OCI-LY3 (cell line): ENCODE results near the gene STARD13.

Experiments used
- CTCF ChIP-seq: fragments of 200-600, 300-600 bp; sonication (generic); IDR thresholded peaks from 2 replicates; pipeline ENCODE4 v1.5.1; 2014; ENCODE audit warnings: antibody characterized with exemption, low read length, low read depth
- EZH2phosphoT487 ChIP-seq: fragments of 200-600 bp; shearing (Covaris generic); IDR thresholded peaks from 2 replicates; pipeline ENCODE4 v1.6.1; 2018; ENCODE audit warnings: antibody characterized with exemption, mixed run types, low read depth

DNA sequence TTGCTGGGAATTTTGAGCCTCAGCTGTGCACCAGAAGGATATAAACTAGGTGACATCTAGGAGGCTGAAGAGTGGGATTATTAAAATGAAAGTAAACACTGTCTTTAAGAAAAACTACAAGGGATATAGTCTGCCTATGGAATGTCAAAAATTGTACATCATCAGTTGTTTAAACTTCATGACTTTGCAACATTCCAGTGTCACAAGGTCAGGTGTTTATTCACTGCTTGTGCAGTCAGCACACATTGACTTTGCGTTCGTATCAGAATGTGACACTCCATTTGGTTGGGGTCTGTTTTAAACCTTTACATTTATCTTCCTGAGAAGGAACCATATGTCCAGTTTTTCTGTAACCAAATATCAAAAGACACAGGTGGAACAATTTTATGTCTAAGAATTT lies 183.7 kb downstream of the STARD13 start:
- TF ChIP-seq CTCF (no peak), EZH2phosphoT487 (no peak)
